ENCODE measurements around the gene CYP2U1. TPM values are rescaled to one million over a fixed set of nuclear protein-coding genes. Genes with fewer than 3 reads are reported as not detected.
"Not testable (repeated sequence)": the region's sequence is repeated elsewhere in the genome, so short reads cannot be mapped to it uniquely, and the experiment has no call there.

The CYP2U1 gene
- total and polyA plus RNA-seq, 2 of the 4 experiments (the other 2 are of a cell fraction): 6.1 to 11.1 TPM

GRCh38 chr4:107902715-107903114 lies 28.6 kb upstream of the CYP2U1 start:
- Histone ChIP-seq H2BK20ac (ENCODE audit: low read depth, low read length) (no peak overlapping the region), H4K5ac (ENCODE audit: low read depth, low read length) (no peak overlapping the region), H2BK120ac (ENCODE audit: low read depth, low read length) (no peak overlapping the region), H3K79me1 (ENCODE audit: low read depth in 1 of 2, low read length in 2 of 2) (no peaks in the 10 kb centered on the region), H3K27me3 (ENCODE audit: control insufficient read depth, insufficient read depth, low read length) (peaks cover 5% of the 10 kb centered on the region), H4K91ac (ENCODE audit: insufficient read depth, low read depth, low read length) (no peak overlapping the region), H3K4me2 (ENCODE audit: low read depth, low read length) (no peak overlapping the region), H4K20me1 (ENCODE audit: insufficient read depth, low read length) (no peaks in the 10 kb centered on the region), H2AK9ac (replicated peaks; ENCODE audit: low read depth, low read length, poor library complexity) (no peak overlapping the region), H3K56ac (ENCODE audit: extremely low read depth, insufficient read depth, low read length) (no peak overlapping the region), H3K4me1 (ENCODE audit: control insufficient read depth, insufficient read depth, low read length) (no peaks in the 10 kb centered on the region), H2BK5ac (ENCODE audit: low read depth, low read length, poor library complexity, severe bottlenecking) (no peak overlapping the region), H3K14ac (replicated peaks; ENCODE audit: low read depth, low read length) (no peak overlapping the region), H3K27ac (ENCODE audit: insufficient read depth, low read length) (no peak overlapping the region), H3K9me1 (ENCODE audit: insufficient read depth, low read length) (no peaks in the 10 kb centered on the region), H3K4ac (ENCODE audit: low read depth, low read length) (no peak overlapping the region), H2BK15ac (ENCODE audit: low read depth, low read length) (no peak overlapping the region), H3K4me3 (ENCODE audit: insufficient read depth, low read depth, low read length) (no peak overlapping the region), H3K9me3 (ENCODE audit: control insufficient read depth, insufficient read depth, low read length) (no peaks in the 10 kb centered on the region), H3K23ac (ENCODE audit: low read depth, low read length) (no peak overlapping the region), H3K18ac (ENCODE audit: low read depth, low read length) (no peak overlapping the region), H4K8ac (ENCODE audit: low read depth in 2 of 2, low read length in 2 of 2) (no peak overlapping the region), H2AK5ac (ENCODE audit: low read depth, low read length) (no peak overlapping the region), H3K36me3 (ENCODE audit: control insufficient read depth, insufficient read depth, low read length) (no peaks in the 10 kb centered on the region), H2AFZ (replicated peaks; ENCODE audit: low read length, poor library complexity) (no peak overlapping the region), H3K9ac (ENCODE audit: low read depth, low read length) (no peak overlapping the region)
- POLR2A ChIA-PET (ENCODE audit: unreplicated experiment): interaction anchor here (0.6 kb wide), 1 partner anchor 183 kb away, joined by 6 read pairs; the partner anchor contains the start of gene PAPSS1
- intact Hi-C loops (cut with micrococcal nuclease) (no loop called here), in situ Hi-C loops (cut with MboI; ENCODE audit: low sequenced_read_pairs) (no loop called here), dilution Hi-C loops (cut with HindIII; ENCODE audit: low sequenced_read_pairs, unreplicated experiment) (no loop called here)
- CTCF ChIA-PET: interaction anchor here (0.5 kb wide), 1 partner anchor 686 kb away, joined by 7 read pairs; no protein-coding TSS in a partner anchor
- DNase-seq: no peak
- ATAC-seq (ENCODE audit: low read depth): no peak
- TF ChIP-seq CHD1 (IDR thresholded peaks at IDR 0.05; ENCODE audit: low read depth, low read length) (no peak), MAFK (IDR thresholded peaks at IDR 0.05; ENCODE audit: low read depth, low read length) (no peak), RCOR1 (IDR thresholded peaks at IDR 0.05; ENCODE audit: insufficient replicate concordance, low read length) (no peak), POLR2A (IDR thresholded peaks at IDR 0.05; ENCODE audit: low read depth, low read length) (no peak), MAZ (IDR thresholded peaks at IDR 0.05; ENCODE audit: borderline replicate concordance, low read depth, low read length) (no peak), SMC3 (IDR thresholded peaks at IDR 0.05; ENCODE audit: low read depth, low read length) (no peak), FOS (IDR thresholded peaks at IDR 0.05; ENCODE audit: low read depth, low read length) (no peak), RAD21 (IDR thresholded peaks at IDR 0.05; ENCODE audit: low read length) (no peak)
- TF ChIP-seq, protein P1, sequence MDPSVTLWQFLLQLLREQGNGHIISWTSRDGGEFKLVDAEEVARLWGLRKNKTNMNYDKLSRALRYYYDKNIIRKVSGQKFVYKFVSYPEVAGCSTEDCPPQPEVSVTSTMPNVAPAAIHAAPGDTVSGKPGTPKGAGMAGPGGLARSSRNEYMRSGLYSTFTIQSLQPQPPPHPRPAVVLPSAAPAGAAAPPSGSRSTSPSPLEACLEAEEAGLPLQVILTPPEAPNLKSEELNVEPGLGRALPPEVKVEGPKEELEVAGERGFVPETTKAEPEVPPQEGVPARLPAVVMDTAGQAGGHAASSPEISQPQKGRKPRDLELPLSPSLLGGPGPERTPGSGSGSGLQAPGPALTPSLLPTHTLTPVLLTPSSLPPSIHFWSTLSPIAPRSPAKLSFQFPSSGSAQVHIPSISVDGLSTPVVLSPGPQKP (IDR thresholded peaks at IDR 0.05; ENCODE audit: borderline replicate concordance, low read depth, low read length): no peak
- no CpG with 5 or more reads among the region's 2 CpGs for WGBS, 2 experiments (ENCODE audit: extremely low coverage in 2 of 2, insufficient read length in 1 of 2)
- no TSS peak for BruUV-seq (replicated peaks)

DNA sequence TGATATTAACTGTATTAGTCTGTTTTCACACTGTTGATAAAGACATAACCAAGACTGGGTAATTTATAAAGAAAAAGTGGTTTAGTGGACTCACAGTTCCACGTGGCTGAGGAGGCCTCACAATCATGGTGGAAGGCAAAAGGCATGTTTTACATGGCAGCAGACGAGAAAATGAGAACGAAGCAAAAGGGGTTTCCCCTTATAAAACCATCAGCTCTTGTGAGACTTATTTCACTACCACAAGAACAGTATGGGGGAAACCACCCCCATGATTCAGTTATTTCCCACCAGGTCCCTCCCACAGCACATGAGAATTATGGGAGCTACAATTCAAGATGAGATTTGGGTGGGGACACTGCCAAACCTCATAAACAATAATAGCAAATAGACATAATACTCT lies 26.3 kb upstream of the CYP2U1 start:
- not testable (repeated sequence) for H4K8ac ChIP-seq (ENCODE audit: low read depth in 2 of 2, low read length in 2 of 2)

More for the DNA sequence above, 26.3 kb upstream of the CYP2U1 start:
- H3K9me3 ChIP-seq (ENCODE audit: control insufficient read depth, insufficient read depth, low read length); dilution Hi-C loops (cut with HindIII; ENCODE audit: low sequenced_read_pairs, unreplicated experiment); H3K56ac ChIP-seq (ENCODE audit: extremely low read depth, insufficient read depth, low read length); H4K5ac ChIP-seq (ENCODE audit: low read depth, low read length); DNase-seq; ATAC-seq (ENCODE audit: low read depth); CTCF ChIA-PET; H3K9ac ChIP-seq (ENCODE audit: low read depth, low read length); H3K9me1 ChIP-seq (ENCODE audit: insufficient read depth, low read length); H3K27ac ChIP-seq (ENCODE audit: insufficient read depth, low read length); H2BK5ac ChIP-seq (ENCODE audit: low read depth, low read length, poor library complexity, severe bottlenecking); H2AK9ac ChIP-seq (replicated peaks; ENCODE audit: low read depth, low read length, poor library complexity); H4K20me1 ChIP-seq (ENCODE audit: insufficient read depth, low read length); H2BK120ac ChIP-seq (ENCODE audit: low read depth, low read length); H4K91ac ChIP-seq (ENCODE audit: insufficient read depth, low read depth, low read length); in situ Hi-C loops (cut with MboI; ENCODE audit: low sequenced_read_pairs); H3K4me1 ChIP-seq (ENCODE audit: control insufficient read depth, insufficient read depth, low read length); H2BK20ac ChIP-seq (ENCODE audit: low read depth, low read length); H3K27me3 ChIP-seq (ENCODE audit: control insufficient read depth, insufficient read depth, low read length); H2BK15ac ChIP-seq (ENCODE audit: low read depth, low read length); H3K79me1 ChIP-seq (ENCODE audit: low read depth in 1 of 2, low read length in 2 of 2); H3K36me3 ChIP-seq (ENCODE audit: control insufficient read depth, insufficient read depth, low read length); H3K18ac ChIP-seq (ENCODE audit: low read depth, low read length); BruUV-seq (replicated peaks); H2AFZ ChIP-seq (replicated peaks; ENCODE audit: low read length, poor library complexity); H2AK5ac ChIP-seq (ENCODE audit: low read depth, low read length); H3K4me3 ChIP-seq (ENCODE audit: insufficient read depth, low read depth, low read length); H3K4me2 ChIP-seq (ENCODE audit: low read depth, low read length); H3K23ac ChIP-seq (ENCODE audit: low read depth, low read length); intact Hi-C loops (cut with micrococcal nuclease); H3K14ac ChIP-seq (replicated peaks; ENCODE audit: low read depth, low read length); H3K4ac ChIP-seq (ENCODE audit: low read depth, low read length); POLR2A ChIA-PET (ENCODE audit: unreplicated experiment): not testable (repeated sequence)
- no CpG with 5 or more reads among the region's 3 CpGs for WGBS, 2 experiments (ENCODE audit: extremely low coverage in 2 of 2, insufficient read length in 1 of 2)
